GM12878 (cell line): Measurements from ENCODE around the gene TMEM52.

Source experiments
- ATF2 ChIP-seq: IDR thresholded peaks from 2 replicates; pipeline ENCODE4 v1.6.1; 2012; ENCODE audit warnings: low read length, inconsistent platforms
- CHD4 ChIP-seq: fragments of 200-600 bp; sonication (generic); IDR thresholded peaks from 2 replicates; pipeline ENCODE4 v1.6.1; 2016; ENCODE audit warnings: mild to moderate bottlenecking
- DPF2 ChIP-seq: fragments of 450-650 bp; IDR thresholded peaks from 2 replicates; pipeline ENCODE4 v1.6.1; 2017; ENCODE audit warnings: mild to moderate bottlenecking
- GABPA ChIP-seq: IDR thresholded peaks from 2 replicates; pipeline ENCODE4 v1.6.1; 2014; ENCODE audit warnings: antibody characterized with exemption, low read depth, mild to moderate bottlenecking, inconsistent platforms
- JUNB ChIP-seq: IDR thresholded peaks from 2 replicates; pipeline ENCODE4 v1.6.1; 2016; ENCODE audit warnings: antibody characterized with exemption, mild to moderate bottlenecking
- NRF1 ChIP-seq: conservative IDR thresholded peaks from 2 replicates; pipeline ENCODE4 v1.6.1; 2011; ENCODE audit warnings: mild to moderate bottlenecking, low read depth, low read length, improper control_type of control experiment
- POLR2AphosphoS5 ChIP-seq: IDR thresholded peaks from 2 replicates; pipeline ENCODE4 v1.6.1; 2011; ENCODE audit warnings: mild to moderate bottlenecking, low read length, inconsistent platforms
- SUZ12 ChIP-seq: fragments of 200-600 bp; sonication (generic); IDR thresholded peaks from one replicate; pipeline ENCODE4 v1.6.1; 2018; ENCODE audit warnings: antibody characterized with exemption, mild to moderate bottlenecking; ENCODE audit not compliant: unreplicated experiment
- TCF7 ChIP-seq: IDR thresholded peaks from 2 replicates; pipeline ENCODE4 v1.6.1; 2014; ENCODE audit warnings: antibody characterized with exemption, borderline replicate concordance
- YY1 ChIP-seq: IDR thresholded peaks from 2 replicates; pipeline ENCODE4 v1.6.1; 2011; ENCODE audit warnings: low read depth, mild to moderate bottlenecking, low read length
- TF ChIP-seq, protein P1 (sequence below): fragments of 450-650 bp; IDR thresholded peaks from 2 replicates; pipeline ENCODE4 v1.6.1; 2017; ENCODE audit warnings: mild to moderate bottlenecking

GRCh38 chr1:1873186-1873585, 45.9 kb downstream of the TMEM52 start:
- TF ChIP-seq YY1 (no peak), NRF1 (no peak), ATF2 (no peak), JUNB (no peak), CHD4 (no peak), SUZ12 (no peak), POLR2AphosphoS5 (no peak), TCF7 (no peak), GABPA (no peak), DPF2 (no peak)
- TF ChIP-seq, protein P1, sequence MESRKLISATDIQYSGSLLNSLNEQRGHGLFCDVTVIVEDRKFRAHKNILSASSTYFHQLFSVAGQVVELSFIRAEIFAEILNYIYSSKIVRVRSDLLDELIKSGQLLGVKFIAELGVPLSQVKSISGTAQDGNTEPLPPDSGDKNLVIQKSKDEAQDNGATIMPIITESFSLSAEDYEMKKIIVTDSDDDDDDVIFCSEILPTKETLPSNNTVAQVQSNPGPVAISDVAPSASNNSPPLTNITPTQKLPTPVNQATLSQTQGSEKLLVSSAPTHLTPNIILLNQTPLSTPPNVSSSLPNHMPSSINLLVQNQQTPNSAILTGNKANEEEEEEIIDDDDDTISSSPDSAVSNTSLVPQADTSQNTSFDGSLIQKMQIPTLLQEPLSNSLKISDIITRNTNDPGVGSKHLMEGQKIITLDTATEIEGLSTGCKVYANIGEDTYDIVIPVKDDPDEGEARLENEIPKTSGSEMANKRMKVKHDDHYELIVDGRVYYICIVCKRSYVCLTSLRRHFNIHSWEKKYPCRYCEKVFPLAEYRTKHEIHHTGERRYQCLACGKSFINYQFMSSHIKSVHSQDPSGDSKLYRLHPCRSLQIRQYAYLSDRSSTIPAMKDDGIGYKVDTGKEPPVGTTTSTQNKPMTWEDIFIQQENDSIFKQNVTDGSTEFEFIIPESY, result no peak
